ENCODE data around the gene CAPN15. TPM values are rescaled to one million over a fixed set of nuclear protein-coding genes. Genes with fewer than 3 reads are reported as not detected.

The CAPN15 gene
- total RNA-seq, 2 experiments from 2014 or later: 32.9 to 54.0 TPM

- no peak for DNase-seq (ENCODE audit: low spot score)
- CTCF ChIA-PET (ENCODE audit: unreplicated experiment): interaction anchor here (0.6 kb wide), 1 partner anchor 390 kb away, joined by 3 read pairs; no protein-coding TSS in a partner anchor
- Histone ChIP-seq H3K79me2 (ENCODE audit: insufficient read depth, low read depth, low read length) (peaks cover 12% of the 10 kb centered on the region; the same call in 1 of the 2 replicates), H3K9me3 (ENCODE audit: low read length) (no peaks in the 10 kb centered on the region), H3K9me2 (ENCODE audit: insufficient read depth, low read length) (no peaks in the 10 kb centered on the region), H4K20me1 (ENCODE audit: insufficient read depth, low read length) (no peaks in the 10 kb centered on the region), H3K36me3 (ENCODE audit: insufficient read depth, low read length) (peaks cover 4% of the 10 kb centered on the region; the same call in 1 of the 2 replicates), H3K4me1 (ENCODE audit: insufficient read depth, low read length, poor library complexity, severe bottlenecking) (peaks cover 10% of the 10 kb centered on the region), H3K27ac (ENCODE audit: low read depth, low read length, poor library complexity, severe bottlenecking) (no peak overlapping the region), H3K4me2 (ENCODE audit: low read length) (no peak overlapping the region), H3K4me3 (ENCODE audit: low read depth, low read length, poor library complexity, severe bottlenecking) (no peak overlapping the region), H2AFZ (ENCODE audit: low read length) (no peak overlapping the region)
- BruUV-seq (replicated peaks): no TSS peak
- POLR2A ChIA-PET: no interaction called here
- TF ChIP-seq CTCF (conservative IDR thresholded peaks at IDR 0.05; ENCODE audit: low read length): no peak
- intact Hi-C loops (cut with micrococcal nuclease; ENCODE audit: unreplicated experiment): no loop called here
Measured at GRCh38 chr16:583470-583814, 55.9 kb downstream of the CAPN15 start.

GRCh38 chr16:583815-584591 lies 56.5 kb downstream of the CAPN15 start:
- Histone ChIP-seq H3K4me3 (ENCODE audit: low read depth, low read length, poor library complexity, severe bottlenecking) (no peak overlapping the region), H3K79me2 (ENCODE audit: insufficient read depth, low read depth, low read length) (peaks cover 12% of the 10 kb centered on the region; the same call in 1 of the 2 replicates), H3K4me1 (ENCODE audit: insufficient read depth, low read length, poor library complexity, severe bottlenecking) (peaks cover 7% of the 10 kb centered on the region), H3K9me2 (ENCODE audit: insufficient read depth, low read length) (no peaks in the 10 kb centered on the region), H3K4me2 (ENCODE audit: low read length) (no peak overlapping the region), H3K36me3 (ENCODE audit: insufficient read depth, low read length) (peaks cover 4% of the 10 kb centered on the region; the same call in 1 of the 2 replicates), H2AFZ (ENCODE audit: low read length) (no peak overlapping the region), H4K20me1 (ENCODE audit: insufficient read depth, low read length) (no peaks in the 10 kb centered on the region), H3K27ac (ENCODE audit: low read depth, low read length, poor library complexity, severe bottlenecking) (no peak overlapping the region), H3K9me3 (ENCODE audit: low read length) (no peaks in the 10 kb centered on the region)
- intact Hi-C loops (cut with micrococcal nuclease; ENCODE audit: unreplicated experiment): no loop called here
- CTCF ChIA-PET (ENCODE audit: unreplicated experiment): interaction anchor here (0.6 kb wide), 1 partner anchor 389 kb away, joined by 3 read pairs; no protein-coding TSS in a partner anchor
- POLR2A ChIA-PET: no interaction called here
- no peak for DNase-seq (ENCODE audit: low spot score)
- BruUV-seq (replicated peaks): no TSS peak
- TF ChIP-seq EZH2phosphoT487 (IDR thresholded peaks at IDR 0.05; ENCODE audit: borderline replicate concordance, low read depth, low read length) (no peak), CTCF (conservative IDR thresholded peaks at IDR 0.05; ENCODE audit: low read length) (no peak)

GRCh38 chr16:585351-585750 lies 57.8 kb downstream of the CAPN15 start:
- peaks cover 13% of the 10 kb centered on the region; the same call in 1 of the 2 replicates for H3K79me2 ChIP-seq (ENCODE audit: insufficient read depth, low read depth, low read length)
- no peak overlapping the region for H2AFZ ChIP-seq (ENCODE audit: low read length)
- no peak overlapping the region for H3K4me3 ChIP-seq (ENCODE audit: low read depth, low read length, poor library complexity, severe bottlenecking)
- H3K4me1 ChIP-seq (ENCODE audit: insufficient read depth, low read length, poor library complexity, severe bottlenecking): peaks cover 7% of the 10 kb centered on the region
- H3K9me2 ChIP-seq (ENCODE audit: insufficient read depth, low read length): no peaks in the 10 kb centered on the region
- H3K4me2 ChIP-seq (ENCODE audit: low read length): no peak overlapping the region
- H3K36me3 ChIP-seq (ENCODE audit: insufficient read depth, low read length): peaks cover 4% of the 10 kb centered on the region; the same call in 1 of the 2 replicates
- POLR2A ChIA-PET: no interaction called here
- TF ChIP-seq CTCF (conservative IDR thresholded peaks at IDR 0.05; ENCODE audit: low read length) (no peak), EZH2phosphoT487 (IDR thresholded peaks at IDR 0.05; ENCODE audit: borderline replicate concordance, low read depth, low read length) (no peak)
- CTCF ChIA-PET (ENCODE audit: unreplicated experiment): no interaction called here
- no peaks in the 10 kb centered on the region for H4K20me1 ChIP-seq (ENCODE audit: insufficient read depth, low read length)
- H3K27ac ChIP-seq (ENCODE audit: low read depth, low read length, poor library complexity, severe bottlenecking): no peak overlapping the region
- BruUV-seq (replicated peaks): no TSS peak
- no peaks in the 10 kb centered on the region for H3K9me3 ChIP-seq (ENCODE audit: low read length)
- DNase-seq (ENCODE audit: low spot score): peak; percentile 45
- intact Hi-C loops (cut with micrococcal nuclease; ENCODE audit: unreplicated experiment): no loop called here
